GM18508 (cell line): ENCODE data around the gene CLIC1.
"Not testable (repeated sequence)": the region's sequence is repeated elsewhere in the genome, so short reads cannot be mapped to it uniquely, and the experiment has no call there.

Experiments used
- ATAC-seq: cut with Tn5 transposase; IDR thresholded peaks from one replicate; pipeline ENCODE4 v1.9.1; 2021; ENCODE audit warnings: moderate number of reproducible peaks; ENCODE audit not compliant: insufficient read depth, unreplicated experiment

CLIC1 gene

DNA sequence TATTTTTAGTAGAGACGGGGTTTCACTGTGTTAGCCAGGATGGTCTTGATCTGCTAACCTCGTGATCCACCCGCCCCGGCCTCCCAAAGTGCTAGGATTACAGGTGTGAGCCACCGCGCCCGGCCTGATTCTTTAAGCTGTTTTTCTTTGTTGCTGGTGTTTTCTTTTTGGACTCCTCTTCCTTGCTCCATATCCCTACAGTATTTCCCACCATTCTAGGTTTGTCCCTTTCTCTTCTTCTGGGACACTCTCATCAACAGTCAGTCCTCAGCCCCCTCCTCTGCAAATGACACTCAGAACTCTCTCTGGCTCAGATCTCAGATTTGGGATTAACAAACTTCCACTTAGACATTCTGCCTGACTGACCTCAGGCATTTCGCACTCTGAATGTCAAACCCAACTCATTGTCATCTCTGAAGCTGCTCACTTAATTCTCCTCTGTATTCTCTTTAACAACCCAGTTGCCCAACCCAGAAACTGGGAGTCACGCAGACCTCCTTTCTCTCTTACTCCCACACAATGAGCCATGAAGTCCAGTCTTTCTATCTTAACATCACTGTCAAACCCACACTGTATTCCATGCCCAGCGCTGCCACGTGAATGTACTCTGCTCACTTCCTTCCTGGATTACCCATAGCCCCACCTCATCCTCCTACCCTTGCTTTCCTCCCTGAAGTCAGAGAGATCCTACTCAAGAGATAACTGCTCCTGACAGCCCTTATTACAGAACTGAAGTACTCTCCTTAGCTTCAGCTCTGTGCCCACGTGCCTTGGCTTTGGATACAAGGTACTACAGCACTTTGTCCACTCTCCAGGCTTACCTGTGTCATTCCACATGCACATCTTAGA lies 10.6 kb downstream of the CLIC1 start:
- ATAC-seq, result no peak

- ATAC-seq, result no peak
These were observed 12.2 kb downstream of the CLIC1 start for GRCh38 chr6:31723980-31724691.

- ATAC-seq, result no peak
These were observed 12.9 kb downstream of the CLIC1 start, which contains the start of gene MPIG6B for GRCh38 chr6:31723245-31723979. TSS of gene MPIG6B (plus strand) at chr6:31723373. CDS start at chr6:31723384, 11 bp downstream.

GRCh38 chr6:31722173-31722572 lies 14.2 kb downstream of the CLIC1 start:
- no peak for ATAC-seq

GRCh38 chr6:31721351-31722020 lies 14.8 kb downstream of the CLIC1 start, which contains the start of gene LY6G6C:
TSS of gene LY6G6C (minus strand) at chr6:31721746. CDS start at chr6:31721679, 67 bp downstream.
- ATAC-seq, result no peak

- no peak for ATAC-seq
These were observed 16.0 kb downstream of the CLIC1 start for GRCh38 chr6:31720196-31720770.

GRCh38 chr6:31719001-31719400 lies 17.3 kb downstream of the CLIC1 start:
- no peak for ATAC-seq

DNA sequence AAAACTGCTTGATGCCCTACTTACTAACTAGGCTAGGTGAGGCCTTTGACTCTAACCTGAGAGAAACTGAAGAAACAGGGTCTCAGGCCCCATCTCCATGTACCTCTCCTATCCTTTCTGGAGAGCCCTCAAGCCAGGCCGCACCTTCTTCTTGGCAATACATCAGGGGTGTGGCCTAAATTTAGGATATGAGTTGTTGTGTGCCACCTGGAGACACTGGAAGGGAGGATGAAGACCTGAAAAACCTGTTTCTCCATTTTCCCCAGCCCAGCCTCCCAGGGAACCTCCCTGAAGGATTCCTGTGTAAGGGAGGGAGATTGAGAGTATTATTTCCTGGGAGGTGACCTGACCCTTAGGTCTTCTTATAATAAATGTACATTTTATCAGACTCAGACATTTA lies 18.1 kb downstream of the CLIC1 start:
- ATAC-seq, result no peak

DNA sequence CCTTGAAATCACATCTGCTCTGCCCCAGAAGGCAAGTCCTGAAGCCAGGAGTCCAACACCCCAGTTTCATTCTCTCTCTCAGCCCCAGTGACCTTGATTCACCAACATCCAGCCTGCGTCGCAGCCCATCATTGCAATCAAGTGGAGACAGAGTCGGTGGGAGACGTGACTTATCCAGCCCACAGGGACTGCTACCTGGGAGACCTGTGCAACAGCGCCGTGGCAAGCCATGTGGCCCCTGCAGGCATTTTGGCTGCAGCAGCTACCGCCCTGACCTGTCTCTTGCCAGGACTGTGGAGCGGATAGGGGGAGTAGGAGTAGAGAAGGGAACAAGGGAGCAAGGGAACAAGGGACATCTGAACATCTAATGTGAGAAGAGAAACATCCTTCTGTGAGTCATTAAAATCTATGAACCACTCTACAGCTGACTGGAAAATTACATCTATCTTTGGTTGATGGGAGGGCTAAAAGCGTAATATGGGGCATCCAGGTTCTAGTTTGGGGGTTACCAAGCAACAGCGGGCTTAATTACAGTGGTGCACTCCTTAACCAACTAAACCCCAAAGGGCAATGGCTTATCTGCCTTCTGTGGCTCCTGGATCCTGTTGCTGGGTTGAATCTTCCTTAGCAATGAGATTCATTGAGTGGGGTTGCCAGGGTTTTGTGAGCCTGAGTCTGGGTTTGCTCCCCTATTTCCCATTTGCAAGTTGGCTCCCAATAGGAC lies 18.7 kb downstream of the CLIC1 start:
- no peak for ATAC-seq

- no peak for ATAC-seq
These were observed 21.0 kb downstream of the CLIC1 start, which contains the start of gene LY6G6D for GRCh38 chr6:31715022-31715958. TSS of gene LY6G6D (plus strand) at chr6:31715348. CDS start at chr6:31715356, 8 bp downstream.

DNA sequence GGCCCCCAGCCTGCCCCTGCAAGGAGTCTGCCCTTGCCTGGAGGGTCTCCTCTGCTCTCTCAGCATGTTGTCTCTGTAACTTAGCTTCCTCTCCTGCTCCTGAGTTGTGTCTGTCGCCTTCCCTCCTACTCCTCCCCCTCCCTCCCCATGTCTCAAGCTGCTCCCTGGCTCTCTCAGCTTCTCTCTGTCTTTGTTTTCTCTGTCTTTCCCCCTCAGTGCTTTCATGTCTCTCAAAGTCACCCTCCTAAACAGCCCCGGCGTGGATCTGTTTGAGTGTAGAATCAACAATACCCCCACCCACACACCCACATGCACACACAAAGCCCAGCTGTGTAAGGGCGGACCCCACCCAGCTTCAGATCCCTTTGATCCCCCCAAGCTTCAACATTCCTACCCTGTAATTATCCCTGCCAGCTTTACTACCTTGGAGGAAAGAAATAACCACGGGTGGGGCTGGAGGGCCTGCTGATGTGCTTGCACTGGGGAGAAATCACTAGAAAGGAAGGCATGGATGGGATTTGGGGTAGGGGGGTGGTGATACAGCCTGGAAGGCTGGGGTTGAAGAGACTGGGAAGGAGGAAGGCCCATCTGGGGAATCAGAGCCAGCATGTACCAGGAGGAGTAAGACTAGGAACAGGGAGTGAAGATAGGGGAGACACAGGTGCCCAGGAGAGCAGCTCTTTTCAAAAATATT lies 22.2 kb downstream of the CLIC1 start:
- ATAC-seq, result no peak

DNA sequence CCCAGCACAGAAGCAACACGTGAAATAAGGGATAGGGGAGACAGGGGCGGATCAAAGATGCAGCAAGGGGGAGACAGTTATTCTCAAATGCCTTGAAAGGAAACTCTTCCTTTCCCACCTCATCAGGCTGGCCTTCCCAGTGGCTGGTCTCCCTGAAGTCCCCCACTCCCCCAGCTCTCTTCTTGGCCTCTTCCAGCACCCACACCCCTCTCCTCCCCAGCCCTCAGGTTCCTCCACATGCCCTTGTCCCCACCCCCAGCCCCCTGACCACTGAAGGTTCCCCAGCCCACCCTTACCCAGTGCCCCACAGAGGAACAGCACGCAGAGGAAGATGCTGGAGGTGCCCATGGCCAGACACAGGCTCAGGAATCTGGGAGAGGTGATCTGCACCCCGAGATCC lies 22.9 kb downstream of the CLIC1 start:
- no peak for ATAC-seq

GRCh38 chr6:31712296-31712695 lies 24.0 kb downstream of the CLIC1 start:
- no peak for ATAC-seq

- no peak for ATAC-seq
These were observed 25.1 kb downstream of the CLIC1 start for GRCh38 chr6:31711233-31711632.

DNA sequence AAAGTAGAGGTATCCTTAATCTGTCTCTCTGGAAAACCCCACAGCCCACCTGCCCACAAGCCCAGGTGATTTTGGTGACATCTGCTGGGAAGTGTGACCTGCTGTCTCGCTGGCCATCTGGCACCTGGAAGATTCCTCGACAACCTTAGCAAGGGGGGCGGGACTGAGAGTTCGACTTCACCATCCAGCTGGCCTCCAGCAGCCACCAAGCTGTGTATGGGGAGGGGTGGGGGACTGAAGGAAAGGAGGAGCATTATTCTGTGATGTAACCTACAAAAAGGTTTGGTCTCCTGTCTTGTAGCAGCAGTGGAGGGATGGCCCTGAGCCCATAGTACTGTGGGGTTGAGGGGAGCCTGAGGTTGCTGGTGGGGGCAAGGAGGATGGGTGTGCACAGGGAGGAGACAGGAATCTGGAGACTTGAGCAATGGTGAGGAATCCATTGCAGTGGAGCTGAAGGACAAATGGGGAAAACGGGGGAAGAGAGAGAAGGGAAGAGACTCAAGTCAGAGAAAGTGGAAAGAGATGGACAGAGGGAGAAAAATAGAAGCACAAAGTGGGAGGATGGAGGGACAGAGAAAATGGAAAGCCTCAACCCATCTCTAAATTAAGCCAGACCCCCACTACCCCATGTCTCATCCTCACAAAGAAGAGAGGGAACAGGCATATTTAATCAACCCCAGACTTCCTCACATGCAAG lies 25.7 kb downstream of the CLIC1 start:
- ATAC-seq, result no peak

GRCh38 chr6:31709157-31709556 lies 27.2 kb downstream of the CLIC1 start:
- not testable (repeated sequence) for ATAC-seq

- no peak for ATAC-seq
These were observed 28.1 kb downstream of the CLIC1 start for GRCh38 chr6:31708224-31708623.
